GM21515 (cell line): Measurements from ENCODE around the gene AGPAT1.
A peak's percentile ranks its signal among the peaks of the same experiment; 100 is the strongest.
"Not testable (repeated sequence)": the region's sequence is repeated elsewhere in the genome, so short reads cannot be mapped to it uniquely, and the experiment has no call there.

ENCODE experiments used
- ATAC-seq: cut with Tn5 transposase; IDR thresholded peaks from one replicate; pipeline ENCODE4 v1.9.1; 2021; ENCODE audit not compliant: unreplicated experiment

The AGPAT1 gene

GRCh38 chr6:32187725-32188380 is 12.0 kb upstream of the AGPAT1 start:
- not testable (repeated sequence) for ATAC-seq

DNA sequence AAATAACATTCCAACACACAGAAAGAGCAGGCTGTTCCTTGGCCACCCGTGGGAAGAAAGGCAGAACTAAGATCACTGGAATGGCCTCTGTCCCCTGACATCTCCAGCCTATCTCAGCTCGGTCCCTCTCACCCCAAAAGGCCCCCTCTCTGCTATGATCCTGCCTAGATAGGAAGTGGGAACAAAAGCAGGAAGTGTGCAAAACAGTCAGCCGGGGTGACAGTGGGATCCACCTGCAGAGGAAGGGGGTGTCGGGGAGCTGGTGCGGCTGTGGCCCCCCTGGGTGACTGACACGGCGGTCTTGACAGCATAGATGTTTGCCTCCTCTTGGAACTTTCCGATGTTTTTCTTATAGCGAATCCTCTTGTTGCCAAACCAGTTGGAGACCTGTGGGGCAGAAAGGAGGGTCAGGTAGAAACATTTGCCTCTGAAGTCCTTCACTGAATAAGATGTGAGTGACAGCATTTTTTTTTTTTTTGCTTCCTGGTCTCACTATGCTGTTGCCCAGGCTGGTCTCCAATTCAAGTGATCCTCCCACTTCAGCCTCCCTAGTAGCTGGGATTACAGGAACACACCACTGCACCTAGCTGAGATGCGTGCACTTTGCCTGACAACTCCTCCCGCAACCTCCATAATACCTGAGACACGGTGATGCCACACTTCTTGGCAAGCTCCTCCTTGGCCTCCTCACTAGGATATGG is 11.3 kb upstream of the AGPAT1 start:
- no peak for ATAC-seq

DNA sequence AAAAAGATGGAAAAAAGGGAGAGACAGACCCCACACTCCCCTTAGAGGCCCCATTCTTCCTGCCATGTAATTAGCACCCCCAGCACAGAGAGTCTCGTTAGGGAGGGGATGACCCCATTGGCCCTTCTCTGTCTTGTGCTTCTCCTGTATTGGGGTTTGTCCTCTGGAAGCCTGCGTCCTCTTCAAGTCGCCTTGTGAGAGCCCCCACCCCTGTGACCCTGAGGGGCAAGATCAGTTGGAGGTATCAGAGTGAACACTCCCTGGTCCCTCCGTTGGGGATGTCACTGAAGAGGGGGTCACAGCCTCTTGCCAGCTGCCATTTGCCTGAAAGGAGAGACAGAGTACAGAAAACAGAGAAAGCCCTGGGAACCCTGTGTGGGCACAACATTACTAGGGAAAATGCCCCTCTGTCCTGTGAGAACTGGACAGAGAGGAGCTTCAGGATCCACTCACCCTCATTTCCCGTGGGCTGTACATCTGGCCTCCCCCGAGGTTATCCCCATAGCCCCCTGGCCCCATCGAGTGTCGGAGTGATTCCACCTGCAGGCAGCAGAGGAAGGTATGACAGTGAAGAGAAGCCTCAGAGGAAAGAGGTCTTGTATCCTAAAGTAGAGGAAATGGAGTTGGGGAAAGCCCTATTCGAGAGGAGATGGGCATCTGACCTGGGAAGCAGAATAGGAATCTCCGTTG is 10.4 kb upstream of the AGPAT1 start:
- not testable (repeated sequence) for ATAC-seq

DNA sequence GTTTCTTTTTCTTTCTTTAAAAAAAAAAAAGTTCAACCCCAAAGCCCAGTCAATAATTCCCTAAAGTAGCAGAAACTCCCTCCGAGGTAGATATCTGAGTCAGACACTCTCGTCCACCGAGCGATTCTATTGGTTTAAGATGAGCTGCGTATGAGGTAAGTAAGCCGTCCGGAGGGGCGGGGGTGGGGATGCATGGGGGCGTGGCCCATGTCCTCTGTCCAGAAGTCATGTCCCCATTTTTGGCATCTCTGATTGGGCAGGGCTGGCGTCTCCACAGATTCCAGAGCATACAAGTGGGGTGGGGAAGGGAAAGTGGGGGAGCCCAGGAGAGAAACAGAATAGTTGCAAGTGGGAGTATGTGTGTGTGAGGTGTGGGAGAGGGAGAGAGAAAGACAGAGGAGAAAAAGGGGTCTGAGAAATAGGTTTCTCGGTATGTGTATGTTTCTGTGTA is 9.8 kb upstream of the AGPAT1 start:
- not testable (repeated sequence) for ATAC-seq

DNA sequence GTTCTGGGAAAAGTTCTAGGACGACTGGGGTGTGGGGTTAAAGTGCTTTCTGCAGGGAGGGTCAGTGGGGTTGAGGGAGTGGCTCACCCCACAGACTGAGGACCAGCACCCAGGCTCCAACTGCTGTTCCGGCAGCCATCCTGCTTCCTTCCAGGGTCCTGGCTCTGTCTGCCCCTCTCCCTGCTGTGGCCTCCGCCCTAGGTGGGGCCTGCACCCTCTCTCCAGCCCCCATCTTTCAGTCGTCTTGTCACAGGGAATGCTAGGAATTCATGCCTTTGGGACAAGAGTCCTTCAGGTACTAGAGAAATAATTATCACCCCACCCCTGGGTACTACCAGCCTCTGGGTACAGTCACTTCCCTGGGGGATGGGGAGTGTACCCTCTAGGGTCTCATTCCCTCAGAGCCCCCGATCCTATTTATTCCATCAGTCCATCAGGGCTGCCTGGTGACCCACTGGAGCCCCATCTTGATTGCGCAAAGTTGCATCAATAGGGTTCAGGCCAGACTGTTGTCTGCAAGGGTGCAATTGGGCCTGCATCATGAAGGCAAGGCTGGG is 8.3 kb upstream of the AGPAT1 start, which contains the start of gene AGER:
Gene AGER (minus strand): TSS at position 170 of the 557 bp plus-strand sequence. CDS start 31 bp downstream, at position 139.
- no peak for ATAC-seq

GRCh38 chr6:32183483-32184083 is 7.7 kb upstream of the AGPAT1 start:
- ATAC-seq = no peak

- no peak for ATAC-seq
Observed at GRCh38 chr6:32183030-32183429, 7.1 kb upstream of the AGPAT1 start.

DNA sequence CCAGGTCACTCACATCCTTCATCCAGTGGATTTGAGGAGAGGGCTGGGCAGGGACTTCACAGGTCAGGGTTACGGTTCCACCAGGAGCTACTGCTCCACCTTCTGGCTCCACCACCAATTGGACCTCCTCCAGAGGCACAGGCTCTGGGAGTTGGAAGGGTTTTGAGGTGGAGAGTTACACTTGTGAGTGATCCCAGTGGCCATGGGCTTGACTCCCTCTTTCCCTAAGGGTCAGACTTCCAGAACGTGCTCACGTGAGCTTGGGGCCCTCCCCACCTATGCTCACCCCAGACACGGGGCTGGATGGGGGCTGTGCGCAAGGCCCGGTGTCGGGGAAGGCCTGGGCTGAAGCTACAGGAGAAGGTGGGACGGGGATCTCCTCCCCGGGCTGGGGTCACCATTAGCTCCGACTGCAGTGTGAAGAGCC is 6.7 kb upstream of the AGPAT1 start:
- ATAC-seq = no peak

DNA sequence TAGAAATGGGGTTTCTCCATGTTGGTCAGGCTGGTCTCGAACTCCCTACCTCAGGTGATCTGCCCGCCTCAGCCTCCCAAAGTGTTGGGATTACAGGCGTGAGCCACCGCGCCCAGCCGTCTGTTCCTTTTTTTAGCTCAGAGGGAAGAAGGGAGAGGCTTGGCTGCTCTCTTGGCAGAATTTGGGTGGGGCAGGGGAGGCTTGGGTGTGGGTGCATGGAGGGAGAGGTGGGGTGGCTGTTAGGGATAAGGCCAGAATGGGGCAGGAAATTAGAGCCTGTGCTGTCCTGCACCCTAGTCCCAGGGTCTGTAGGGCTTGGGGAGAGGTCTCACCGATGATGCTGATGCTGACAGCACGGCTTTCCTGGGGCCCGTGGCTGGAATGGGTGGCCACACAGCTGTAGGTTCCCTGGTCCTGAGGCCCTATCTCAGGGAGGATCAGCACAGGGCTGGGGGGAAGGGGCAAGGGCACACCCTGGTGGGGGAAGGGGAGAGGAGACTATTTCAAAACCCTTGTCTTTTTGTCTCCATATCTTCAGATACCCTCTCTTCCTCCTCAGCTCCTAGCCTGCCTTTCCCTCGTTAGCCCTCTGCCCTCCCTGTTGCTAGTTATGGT is 6.1 kb upstream of the AGPAT1 start:
- ATAC-seq = no peak

DNA sequence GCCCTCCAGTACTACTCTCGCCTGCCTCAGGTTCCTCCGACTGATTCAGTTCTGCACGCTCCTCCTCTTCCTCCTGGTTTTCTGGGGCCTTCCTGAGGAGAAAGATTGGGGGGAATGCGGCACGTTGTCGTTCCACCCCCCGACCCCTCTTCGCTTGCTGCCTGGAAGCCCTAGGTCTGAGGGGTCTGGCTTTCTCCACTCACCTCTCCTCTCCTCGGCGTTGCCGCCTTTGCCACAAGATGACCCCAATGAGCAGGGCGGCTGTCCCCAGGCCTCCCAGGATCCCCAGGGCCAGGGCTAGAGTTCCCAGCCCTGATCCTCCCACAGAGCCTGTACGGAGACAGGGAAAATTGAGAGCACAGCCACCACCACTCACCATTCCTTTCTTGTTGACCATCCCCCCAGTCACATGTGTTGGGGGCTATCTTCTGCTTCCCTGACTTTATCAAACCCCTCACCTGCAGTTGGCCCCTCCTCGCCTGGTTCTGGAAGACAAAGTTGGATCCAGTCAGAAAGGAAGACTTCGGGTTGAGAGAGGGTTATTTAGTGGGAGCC is 5.3 kb upstream of the AGPAT1 start:
- no peak for ATAC-seq

DNA sequence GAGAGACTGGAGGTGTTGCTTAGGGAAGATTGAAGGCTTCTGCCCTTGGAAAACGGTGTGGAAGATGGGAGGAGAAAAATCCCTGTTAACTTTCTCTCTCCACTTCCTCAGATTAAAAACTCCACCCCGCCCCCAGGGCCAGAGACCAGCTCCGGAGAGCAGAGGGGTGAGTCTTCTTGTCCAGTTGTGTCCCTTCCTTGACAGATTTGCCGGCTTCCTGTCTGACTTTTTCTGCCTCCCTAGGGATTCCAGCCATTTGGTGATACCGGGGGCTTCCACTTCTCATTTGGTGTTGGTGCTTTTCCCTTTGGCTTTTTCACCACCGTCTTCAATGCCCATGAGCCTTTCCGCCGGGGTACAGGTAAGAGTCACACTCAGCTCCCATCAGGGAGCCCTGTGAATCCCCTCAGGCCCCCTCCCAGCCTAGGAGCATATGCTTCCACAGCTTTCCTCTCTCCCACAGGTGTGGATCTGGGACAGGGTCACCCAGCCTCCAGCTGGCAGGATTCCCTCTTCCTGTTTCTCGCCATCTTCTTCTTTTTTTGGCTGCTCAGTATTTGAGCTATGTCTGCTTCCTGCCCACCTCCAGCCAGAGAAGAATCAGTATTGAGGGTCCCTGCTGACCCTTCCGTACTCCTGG is 4.0 kb upstream of the AGPAT1 start:
- ATAC-seq = no peak

- ATAC-seq = no peak
Observed at GRCh38 chr6:32178547-32179440, 2.9 kb upstream of the AGPAT1 start.

GRCh38 chr6:32177788-32178546 is 2.1 kb upstream of the AGPAT1 start, which contains the start of gene RNF5:
TSS of gene RNF5 (plus strand) at chr6:32178405. CDS start at chr6:32178512, 107 bp downstream.
- peak; percentile 75 for ATAC-seq

DNA sequence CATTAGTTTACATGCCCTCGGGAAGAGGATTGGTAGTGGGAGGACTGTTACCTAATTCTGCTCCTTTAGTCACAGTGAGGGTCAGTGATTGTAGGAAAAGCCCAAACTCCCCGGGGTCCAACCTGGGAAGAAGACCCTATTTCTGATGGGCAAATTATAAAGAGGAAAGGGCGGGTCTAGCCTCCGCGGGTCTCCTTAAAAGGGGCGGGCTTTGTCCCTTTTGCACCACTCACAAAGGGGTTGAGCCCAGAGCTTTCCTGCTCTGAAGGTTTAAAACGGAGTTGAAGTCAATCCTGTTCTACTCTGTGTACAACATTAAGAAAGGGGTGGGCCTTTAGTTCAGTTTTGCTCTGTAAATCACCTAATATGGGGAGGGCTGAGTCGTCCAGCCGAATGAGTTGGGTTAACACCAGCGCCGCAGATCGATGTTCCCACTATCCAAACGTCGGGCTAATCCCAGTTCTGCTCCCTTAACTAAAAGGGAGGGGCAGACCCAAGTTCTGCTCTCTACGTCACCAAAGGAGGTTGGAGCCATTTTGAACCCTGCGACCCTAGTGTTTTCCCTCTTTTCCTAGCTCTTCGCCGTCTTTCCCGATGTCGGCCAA is 1.4 kb upstream of the AGPAT1 start:
- ATAC-seq = no peak

GRCh38 chr6:32176476-32177182 is 745 bp upstream of the AGPAT1 start:
- ATAC-seq = no peak

DNA sequence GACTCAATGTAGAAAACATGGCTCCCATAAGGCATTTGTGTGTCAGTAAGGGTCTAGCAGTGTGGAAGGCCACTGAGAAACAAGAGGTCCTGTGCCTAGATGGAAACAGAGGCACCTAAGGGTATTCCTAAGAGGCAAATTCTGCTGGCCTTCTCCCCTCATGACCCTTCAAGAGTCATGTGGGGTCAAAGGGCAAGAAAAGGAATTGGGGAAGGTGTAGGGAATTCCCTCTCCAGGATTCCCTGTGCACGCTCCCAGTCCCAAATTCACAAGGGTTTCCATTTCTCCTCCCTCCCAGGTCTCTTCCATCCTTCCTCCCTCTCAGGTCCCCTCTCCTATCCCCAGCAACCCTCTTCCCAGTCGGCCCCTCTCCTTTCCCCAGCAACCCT is 568 bp downstream of the AGPAT1 start:
- ATAC-seq = no peak

DNA sequence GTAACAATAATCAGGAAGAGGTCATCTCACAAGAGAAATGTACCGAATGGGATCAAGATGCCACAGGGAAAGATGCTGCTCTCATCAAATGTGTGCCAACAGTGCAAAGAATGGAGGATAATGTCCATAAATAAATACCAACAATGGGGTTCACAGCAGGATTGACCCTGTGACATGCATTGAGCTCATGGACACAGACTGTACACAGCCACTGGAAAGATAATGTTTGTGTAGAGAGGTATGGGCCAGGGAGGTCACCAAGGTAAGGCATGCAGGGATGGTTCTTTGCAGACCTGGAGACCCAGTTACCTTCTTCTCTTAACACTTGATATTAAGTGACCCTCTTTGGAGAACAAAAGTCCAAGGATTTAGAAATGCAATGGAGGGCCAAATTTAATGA is 1.5 kb downstream of the AGPAT1 start:
- ATAC-seq = no peak
